A549 (cell line): ENCODE data around the gene TES. TPM values are rescaled to one million over a fixed set of nuclear protein-coding genes. Genes with fewer than 3 reads are reported as not detected.

Experiments used
- ATAC-seq, 2 experiments: fragments of 200-7000 bp in 1 of 2; fragments of >200 bp in 1 of 2; cut with Nextera tagmentation in 1 of 2; cut with Tn5 transposase in 1 of 2; 3 replicates each; pipeline versions ENCODE4 v1.8.0 to v1.9.1; 2018 to 2020; ENCODE audit warnings: mild to moderate bottlenecking in 1 of 2, moderate library complexity in 1 of 2
- CTCF ChIA-PET: fragments of 300-600 bp; sonication (Branson Sonifier 250); formaldehyde crosslinking; extraction: SDS; loops from one replicate; lab custom pipeline; 2021; ENCODE audit warnings: antibody characterized with exemption, inconsistent platforms; lab: Yijun Ruan, JAX
- POLR2A ChIA-PET: fragments of 350-600 bp; formaldehyde crosslinking; extraction: SDS; loops from one replicate; lab custom pipeline; 2021; ENCODE audit warnings: antibody characterized with exemption, inconsistent platforms; lab: Yijun Ruan, JAX
- DNase-seq, 2 experiments: peaks; one replicate each; pipeline versions ENCODE4 v3.0.0 to v3.0.0-alpha.2; 2011 to 2016; ENCODE audit warnings: low read depth in 1 of 2, low spot score in 1 of 2
- FAIRE-seq: peaks from 2 replicates; lab custom pipeline; 2011; peaks lifted over from hg19 to GRCh38; lab: Jason Lieb, UNC
- H3K27ac ChIP-seq, 2 experiments: fragments of >200 bp; sonication (Bioruptor Twin); formaldehyde crosslinking; 3 replicates each; pipeline ENCODE4 v1.5.1; 2016 to 2017
- H3K4me1 ChIP-seq: fragments of >200 bp; sonication (Bioruptor Twin); formaldehyde crosslinking; 3 replicates; pipeline ENCODE4 v1.6.1; 2016
- H3K4me2 ChIP-seq: fragments of >200 bp; sonication (Bioruptor Twin); formaldehyde crosslinking; 3 replicates; pipeline ENCODE4 v1.6.1; 2016
- H3K4me3 ChIP-seq: fragments of >200 bp; sonication (Bioruptor Twin); formaldehyde crosslinking; 3 replicates; pipeline ENCODE4 v1.5.1; 2016
- H3K9me3 ChIP-seq: fragments of >200 bp; sonication (Bioruptor Twin); formaldehyde crosslinking; 3 replicates; pipeline ENCODE4 v1.6.1; 2016
- BHLHE40 ChIP-seq: IDR thresholded peaks from 2 replicates; pipeline ENCODE4 v1.6.1; 2012; ENCODE audit warnings: low read depth, low read length, inconsistent platforms
- CBX8 ChIP-seq: fragments of 200-600 bp; sonication (generic); IDR thresholded peaks from 2 replicates; pipeline ENCODE4 v1.6.1; 2016
- CEBPB ChIP-seq, 2 experiments: fragments of >200 bp in 1 of 2; sonication (Bioruptor Twin) in 1 of 2; formaldehyde crosslinking in 1 of 2; IDR thresholded peaks; 2 replicates each; pipeline ENCODE4 v1.6.1; 2012 to 2016
- CHD4 ChIP-seq: fragments of 200-600 bp; sonication (generic); IDR thresholded peaks from 2 replicates; pipeline ENCODE4 v1.6.1; 2016; ENCODE audit warnings: antibody characterized with exemption, mild to moderate bottlenecking, borderline replicate concordance
- EHF ChIP-seq: fragments of 250-450 bp; sonication (Bioruptor Pico); IDR thresholded peaks from 2 replicates; pipeline ENCODE4 v1.5.0; 2020; ENCODE audit warnings: mild to moderate bottlenecking
- ESRRA ChIP-seq: fragments of 150-350 bp; IDR thresholded peaks from 2 replicates; pipeline ENCODE4 v1.6.1; 2014; ENCODE audit warnings: mild to moderate bottlenecking, low read length, borderline replicate concordance
- FOSB ChIP-seq: fragments of 250-450 bp; sonication (Bioruptor Pico); IDR thresholded peaks from 2 replicates; pipeline ENCODE4 v1.5.0; 2020; ENCODE audit warnings: mild to moderate bottlenecking, moderate library complexity
- FOSL2 ChIP-seq, 2 experiments: fragments of 450-650 bp in 1 of 2; fragments of >200 bp in 1 of 2; sonication (Bioruptor Twin) in 1 of 2; formaldehyde crosslinking; IDR thresholded peaks; 2 replicates each; pipeline versions ENCODE4 v1.5.0 to v1.6.1; 2016 to 2020; ENCODE audit warnings: mild to moderate bottlenecking in 1 of 2, moderate library complexity in 1 of 2
- FOXS1 ChIP-seq: fragments of 250-450 bp; sonication (Bioruptor Pico); IDR thresholded peaks from 2 replicates; pipeline ENCODE4 v1.5.0; 2020; ENCODE audit warnings: mild to moderate bottlenecking, moderate library complexity
- GATA3 ChIP-seq: IDR thresholded peaks from 2 replicates; pipeline ENCODE4 v1.6.1; 2012; ENCODE audit warnings: borderline replicate concordance
- HOXA7 ChIP-seq: fragments of 250-450 bp; sonication (Bioruptor Pico); IDR thresholded peaks from 2 replicates; pipeline ENCODE4 v1.5.0; 2020; ENCODE audit warnings: mild to moderate bottlenecking, moderate library complexity
- HOXB13 ChIP-seq: fragments of 250-450 bp; sonication (Bioruptor Pico); IDR thresholded peaks from 2 replicates; pipeline ENCODE4 v1.5.0; 2020; ENCODE audit warnings: low read depth, mild to moderate bottlenecking, moderate library complexity
- HOXB5 ChIP-seq: fragments of 250-450 bp; sonication (Bioruptor Pico); IDR thresholded peaks from 2 replicates; pipeline ENCODE4 v1.5.0; 2020; ENCODE audit warnings: mild to moderate bottlenecking, moderate library complexity
- JUN ChIP-seq, 2 experiments: fragments of >200 bp; sonication (Bioruptor Twin); formaldehyde crosslinking; IDR thresholded peaks; 2 replicates in 1 of 2; 3 replicates in 1 of 2; pipeline ENCODE4 v1.6.1; 2016 to 2017
- JUNB ChIP-seq: fragments of >200 bp; sonication (Bioruptor Twin); formaldehyde crosslinking; IDR thresholded peaks from 2 replicates; pipeline ENCODE4 v1.6.1; 2016
- MAZ ChIP-seq: fragments of 150-350 bp; IDR thresholded peaks from 2 replicates; pipeline ENCODE4 v1.6.1; 2014; ENCODE audit warnings: antibody characterized with exemption, low read depth, low read length, borderline replicate concordance
- MYC ChIP-seq: IDR thresholded peaks from 2 replicates; pipeline ENCODE4 v1.6.1; 2012; ENCODE audit warnings: mild to moderate bottlenecking, inconsistent platforms, low read length, improper control_type of control experiment, borderline replicate concordance
- NFE2L2 ChIP-seq: fragments of 150-350 bp; conservative IDR thresholded peaks from 2 replicates; pipeline ENCODE4 v1.6.1; 2014; ENCODE audit warnings: low read length
- NPAS2 ChIP-seq: fragments of 250-450 bp; sonication (Bioruptor Pico); IDR thresholded peaks from 2 replicates; pipeline ENCODE4 v1.8.0; 2022; ENCODE audit warnings: mild to moderate bottlenecking, moderate library complexity, borderline replicate concordance
- POLR2AphosphoS2 ChIP-seq: conservative IDR thresholded peaks from 2 replicates; pipeline ENCODE4 v1.6.1; 2012; ENCODE audit warnings: low read length, improper control_type of control experiment, inconsistent platforms
- RNF2 ChIP-seq: fragments of 200-600 bp; sonication (generic); IDR thresholded peaks from 2 replicates; pipeline ENCODE4 v1.6.1; 2016; ENCODE audit warnings: low read depth, mild to moderate bottlenecking, antibody characterized with exemption, moderate library complexity, borderline replicate concordance
- SMC3 ChIP-seq: fragments of >200 bp; sonication (Bioruptor Twin); formaldehyde crosslinking; IDR thresholded peaks from 3 replicates; pipeline ENCODE4 v1.6.1; 2018; ENCODE audit warnings: inconsistent platforms
- TFCP2L1 ChIP-seq: fragments of 250-450 bp; sonication (Bioruptor Pico); IDR thresholded peaks from 2 replicates; pipeline ENCODE4 v1.5.0; 2021; ENCODE audit warnings: mild to moderate bottlenecking
- ZC3H11A ChIP-seq: fragments of 450-650 bp; IDR thresholded peaks from 2 replicates; pipeline ENCODE4 v1.6.1; 2014; ENCODE audit warnings: antibody characterized with exemption, mild to moderate bottlenecking
- ZFP36 ChIP-seq: fragments of 450-650 bp; IDR thresholded peaks from 2 replicates; pipeline ENCODE4 v1.6.1; 2014; ENCODE audit warnings: borderline replicate concordance; ENCODE audit not compliant: partially characterized antibody
- ZNF302 ChIP-seq: fragments of 250-450 bp; sonication (Bioruptor Pico); IDR thresholded peaks from 2 replicates; pipeline ENCODE4 v1.9.0; 2021; ENCODE audit warnings: inconsistent platforms, mild to moderate bottlenecking, moderate library complexity
- ZSCAN20 ChIP-seq: fragments of 250-450 bp; sonication (Bioruptor Pico); IDR thresholded peaks from 2 replicates; pipeline ENCODE4 v1.8.0; 2022; ENCODE audit warnings: mild to moderate bottlenecking, moderate library complexity
- WGBS: methylation state at CpG from one replicate; pipeline ENCODE4 v1.1.6; 2017; ENCODE audit errors: missing lambda C conversion rate; 5-methylcytosine and 5-hydroxymethylcytosine counted together
- polyA plus RNA-seq, 4 experiments: library from polyadenylated mRNA; depleted of rRNA in 3 of 4; stranded (reverse); fragments of >200 nt; fragmentation: RNase III in 1 of 4; extraction: RNeasy Plus Mini Kit Qiagen cat#74134 plus additional on column Dnase treatment in 1 of 4; gene quantifications; 2 replicates in 3 of 4; 3 replicates in 1 of 4; pipeline ENCODE4 v1.2.3, GENCODE V29; 2011 to 2017
- TF ChIP-seq, protein P1 (sequence below): fragments of 450-650 bp; IDR thresholded peaks from 2 replicates; pipeline ENCODE4 v1.6.1; 2014; ENCODE audit warnings: antibody characterized with exemption
- TF ChIP-seq, protein P2 (sequence below): IDR thresholded peaks from 2 replicates; pipeline ENCODE4 v1.6.1; 2012
- TF ChIP-seq, protein P3 (sequence below): fragments of >200 bp; sonication (Bioruptor Twin); formaldehyde crosslinking; IDR thresholded peaks from 3 replicates; pipeline ENCODE4 v1.5.1; 2016
- TF ChIP-seq, protein P4 (sequence below): IDR thresholded peaks from 2 replicates; pipeline ENCODE4 v1.6.1; 2012
- TF ChIP-seq, protein P5 (sequence below): fragments of >200 bp; sonication (Bioruptor Twin); formaldehyde crosslinking; IDR thresholded peaks from 2 replicates; pipeline ENCODE4 v1.6.1; 2016
- TF ChIP-seq, protein P6 (sequence below): fragments of >200 bp; sonication (Bioruptor Twin); formaldehyde crosslinking; IDR thresholded peaks from 3 replicates; pipeline ENCODE4 v1.6.1; 2016
- TF ChIP-seq, protein P7 (sequence below): fragments of 150-350 bp; IDR thresholded peaks from 2 replicates; pipeline ENCODE4 v1.6.1; 2014; ENCODE audit warnings: low read depth, mild to moderate bottlenecking, low read length

Gene TES
- polyA plus RNA-seq, 2 of the 4 experiments (the other 2 are of a cell fraction), result 45.9 to 134 TPM

DNA sequence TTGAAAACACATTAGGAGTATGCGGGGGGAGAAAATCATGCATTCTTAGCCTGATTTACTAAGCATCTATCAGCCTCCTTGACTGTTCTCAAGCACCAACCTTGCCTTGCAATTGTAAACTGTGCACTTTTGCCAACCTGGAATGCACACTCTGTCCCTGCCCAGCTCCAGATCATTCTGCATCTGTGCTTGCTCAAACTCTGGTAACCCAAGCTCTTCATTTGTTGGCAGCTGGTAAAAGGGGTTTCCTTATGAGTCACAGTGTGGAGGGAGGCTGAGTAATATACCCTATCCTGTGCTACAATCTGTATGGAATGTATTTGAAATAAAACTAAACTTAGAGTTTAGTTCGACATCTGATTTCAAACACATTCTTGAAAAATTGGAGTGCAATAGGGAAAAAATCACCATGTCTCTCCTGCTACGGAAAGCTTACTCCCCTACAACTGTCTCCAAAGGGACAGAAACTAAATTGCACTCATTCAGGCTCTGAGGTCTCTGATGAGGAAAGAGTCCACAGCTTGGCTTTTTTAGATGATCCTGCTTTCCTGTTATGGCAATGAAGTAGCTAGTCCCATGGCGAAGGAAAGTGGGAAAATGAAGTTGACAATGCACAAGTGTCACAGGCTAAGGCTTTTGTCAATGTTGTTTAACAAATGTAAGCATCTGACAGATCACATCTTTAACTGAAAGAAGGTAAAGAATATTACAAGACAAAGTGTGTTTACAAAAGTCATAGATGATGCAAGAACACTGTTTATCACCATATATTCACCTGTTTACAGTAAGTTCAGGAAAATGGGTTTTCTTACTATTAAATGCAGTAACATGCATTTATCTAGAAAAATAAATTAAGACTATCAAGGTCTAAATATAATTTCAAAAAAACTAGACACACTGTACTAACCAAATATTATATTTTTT, 61.9 kb downstream of the TES start:
- peak; percentile 95 for FAIRE-seq
- H3K4me3 ChIP-seq, result peak overlapping the region; percentile 11; the same call in 1 of the 3 replicates
- TF ChIP-seq FOSB, result no peak
- peak; percentile 37 to 94 for TF ChIP-seq CEBPB (IDR thresholded peaks at IDR 0.05)
- TF ChIP-seq, protein P1, sequence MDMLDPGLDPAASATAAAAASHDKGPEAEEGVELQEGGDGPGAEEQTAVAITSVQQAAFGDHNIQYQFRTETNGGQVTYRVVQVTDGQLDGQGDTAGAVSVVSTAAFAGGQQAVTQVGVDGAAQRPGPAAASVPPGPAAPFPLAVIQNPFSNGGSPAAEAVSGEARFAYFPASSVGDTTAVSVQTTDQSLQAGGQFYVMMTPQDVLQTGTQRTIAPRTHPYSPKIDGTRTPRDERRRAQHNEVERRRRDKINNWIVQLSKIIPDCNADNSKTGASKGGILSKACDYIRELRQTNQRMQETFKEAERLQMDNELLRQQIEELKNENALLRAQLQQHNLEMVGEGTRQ, result no peak
- TF ChIP-seq, protein P2, sequence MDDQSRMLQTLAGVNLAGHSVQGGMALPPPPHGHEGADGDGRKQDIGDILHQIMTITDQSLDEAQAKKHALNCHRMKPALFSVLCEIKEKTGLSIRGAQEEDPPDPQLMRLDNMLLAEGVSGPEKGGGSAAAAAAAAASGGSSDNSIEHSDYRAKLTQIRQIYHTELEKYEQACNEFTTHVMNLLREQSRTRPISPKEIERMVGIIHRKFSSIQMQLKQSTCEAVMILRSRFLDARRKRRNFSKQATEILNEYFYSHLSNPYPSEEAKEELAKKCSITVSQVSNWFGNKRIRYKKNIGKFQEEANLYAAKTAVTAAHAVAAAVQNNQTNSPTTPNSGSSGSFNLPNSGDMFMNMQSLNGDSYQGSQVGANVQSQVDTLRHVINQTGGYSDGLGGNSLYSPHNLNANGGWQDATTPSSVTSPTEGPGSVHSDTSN, result peak; percentile 81; the same call in 1 of the 2 replicates
- TF ChIP-seq, protein P3, sequence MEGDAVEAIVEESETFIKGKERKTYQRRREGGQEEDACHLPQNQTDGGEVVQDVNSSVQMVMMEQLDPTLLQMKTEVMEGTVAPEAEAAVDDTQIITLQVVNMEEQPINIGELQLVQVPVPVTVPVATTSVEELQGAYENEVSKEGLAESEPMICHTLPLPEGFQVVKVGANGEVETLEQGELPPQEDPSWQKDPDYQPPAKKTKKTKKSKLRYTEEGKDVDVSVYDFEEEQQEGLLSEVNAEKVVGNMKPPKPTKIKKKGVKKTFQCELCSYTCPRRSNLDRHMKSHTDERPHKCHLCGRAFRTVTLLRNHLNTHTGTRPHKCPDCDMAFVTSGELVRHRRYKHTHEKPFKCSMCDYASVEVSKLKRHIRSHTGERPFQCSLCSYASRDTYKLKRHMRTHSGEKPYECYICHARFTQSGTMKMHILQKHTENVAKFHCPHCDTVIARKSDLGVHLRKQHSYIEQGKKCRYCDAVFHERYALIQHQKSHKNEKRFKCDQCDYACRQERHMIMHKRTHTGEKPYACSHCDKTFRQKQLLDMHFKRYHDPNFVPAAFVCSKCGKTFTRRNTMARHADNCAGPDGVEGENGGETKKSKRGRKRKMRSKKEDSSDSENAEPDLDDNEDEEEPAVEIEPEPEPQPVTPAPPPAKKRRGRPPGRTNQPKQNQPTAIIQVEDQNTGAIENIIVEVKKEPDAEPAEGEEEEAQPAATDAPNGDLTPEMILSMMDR, result no peak
- TF ChIP-seq, protein P4, sequence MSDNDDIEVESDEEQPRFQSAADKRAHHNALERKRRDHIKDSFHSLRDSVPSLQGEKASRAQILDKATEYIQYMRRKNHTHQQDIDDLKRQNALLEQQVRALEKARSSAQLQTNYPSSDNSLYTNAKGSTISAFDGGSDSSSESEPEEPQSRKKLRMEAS, result peak; percentile 91
- TF ChIP-seq FOSL2 (IDR thresholded peaks at IDR 0.05), result peak; percentile 92
- peak; percentile 96 for TF ChIP-seq FOSL2 (CRISPR knock-in tag; IDR thresholded peaks at IDR 0.05)
- peak; percentile 62 to 82; a peak in 4 of 5 replicates for TF ChIP-seq JUN (IDR thresholded peaks at IDR 0.05)
- TF ChIP-seq EHF, result no peak
- no peak for TF ChIP-seq CHD4
- TF ChIP-seq TFCP2L1 (CRISPR knock-in tag), result no peak
- no peak for TF ChIP-seq NFE2L2
- TF ChIP-seq HOXA7, result no peak
- TF ChIP-seq, protein P5, sequence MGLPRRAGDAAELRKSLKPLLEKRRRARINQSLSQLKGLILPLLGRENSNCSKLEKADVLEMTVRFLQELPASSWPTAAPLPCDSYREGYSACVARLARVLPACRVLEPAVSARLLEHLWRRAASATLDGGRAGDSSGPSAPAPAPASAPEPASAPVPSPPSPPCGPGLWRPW, result peak; percentile 19; the same call in 1 of the 2 replicates
- no peak for TF ChIP-seq ESRRA
- TF ChIP-seq CBX8, result no peak
- no peak for TF ChIP-seq ZNF302 (CRISPR knock-in tag)
- peak; percentile 37; the same call in 2 of the 3 replicates for TF ChIP-seq SMC3
- no peak for TF ChIP-seq MAZ
- TF ChIP-seq HOXB13 (CRISPR knock-in tag), result no peak; the same call in 1 of the 2 replicates
- no peak for TF ChIP-seq POLR2AphosphoS2
- no peak for TF ChIP-seq ZSCAN20 (CRISPR knock-in tag)
- no peak for TF ChIP-seq RNF2
- TF ChIP-seq GATA3, result peak; percentile 96
- TF ChIP-seq HOXB5 (CRISPR knock-in tag), result no peak
- TF ChIP-seq ZC3H11A, result no peak
- no peak for TF ChIP-seq FOXS1
- TF ChIP-seq, protein P6, sequence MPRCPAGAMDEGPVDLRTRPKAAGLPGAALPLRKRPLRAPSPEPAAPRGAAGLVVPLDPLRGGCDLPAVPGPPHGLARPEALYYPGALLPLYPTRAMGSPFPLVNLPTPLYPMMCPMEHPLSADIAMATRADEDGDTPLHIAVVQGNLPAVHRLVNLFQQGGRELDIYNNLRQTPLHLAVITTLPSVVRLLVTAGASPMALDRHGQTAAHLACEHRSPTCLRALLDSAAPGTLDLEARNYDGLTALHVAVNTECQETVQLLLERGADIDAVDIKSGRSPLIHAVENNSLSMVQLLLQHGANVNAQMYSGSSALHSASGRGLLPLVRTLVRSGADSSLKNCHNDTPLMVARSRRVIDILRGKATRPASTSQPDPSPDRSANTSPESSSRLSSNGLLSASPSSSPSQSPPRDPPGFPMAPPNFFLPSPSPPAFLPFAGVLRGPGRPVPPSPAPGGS, result peak; percentile 69; the same call in 2 of the 3 replicates
- no peak for TF ChIP-seq BHLHE40
- peak; percentile 95 for TF ChIP-seq JUNB
- peak; percentile 20; the same call in 1 of the 2 replicates for TF ChIP-seq MYC
- TF ChIP-seq NPAS2 (CRISPR knock-in tag), result no peak
- TF ChIP-seq, protein P7, sequence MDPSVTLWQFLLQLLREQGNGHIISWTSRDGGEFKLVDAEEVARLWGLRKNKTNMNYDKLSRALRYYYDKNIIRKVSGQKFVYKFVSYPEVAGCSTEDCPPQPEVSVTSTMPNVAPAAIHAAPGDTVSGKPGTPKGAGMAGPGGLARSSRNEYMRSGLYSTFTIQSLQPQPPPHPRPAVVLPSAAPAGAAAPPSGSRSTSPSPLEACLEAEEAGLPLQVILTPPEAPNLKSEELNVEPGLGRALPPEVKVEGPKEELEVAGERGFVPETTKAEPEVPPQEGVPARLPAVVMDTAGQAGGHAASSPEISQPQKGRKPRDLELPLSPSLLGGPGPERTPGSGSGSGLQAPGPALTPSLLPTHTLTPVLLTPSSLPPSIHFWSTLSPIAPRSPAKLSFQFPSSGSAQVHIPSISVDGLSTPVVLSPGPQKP, result no peak
- TF ChIP-seq ZFP36, result no peak

More for the DNA sequence above, 61.9 kb downstream of the TES start:
- POLR2A ChIA-PET, result interaction anchor here (0.6 to 3.5 kb wide), 17 partner anchors 12 to 254 kb away, joined by 3 to 28 read pairs (median 4); partner anchors contain the start of gene CAV2
- CTCF ChIA-PET, result interaction anchor here (0.8 to 3.9 kb wide), 10 partner anchors 12 to 318 kb away, joined by 3 to 22 read pairs (median 4); partner anchors contain the start of gene CAV2
- Histone ChIP-seq H3K4me2 (peak overlapping the region; percentile 82), H3K4me1 (peaks cover 73% of the 10 kb centered on the region), H3K9me3 (peaks cover 13% of the 10 kb centered on the region; the same call in 1 of the 3 replicates), H3K27ac (peak overlapping the region; percentile 90)
- under 1% methylated on average over 4 of the region's 4 CpGs for WGBS
- DNase-seq (peak; percentile 84 to 93), ATAC-seq (peak; percentile 89 to 97)
